Liver (tissue), 3 donors: ENCODE data around the gene HDLBP.

Experiments
- CTCF ChIP-seq: fragments of 150-350 bp; IDR thresholded peaks from 2 replicates; pipeline ENCODE4 v1.5.1; 2017; ENCODE audit warnings: improper control_type of control experiment, low read depth, low read length; ENCODE audit not compliant: missing input control
- REST ChIP-seq: IDR thresholded peaks from 2 replicates; pipeline ENCODE4 v1.6.1; 2016; ENCODE audit warnings: antibody characterized with exemption, mild to moderate bottlenecking
- RXRA ChIP-seq, 2 donors: IDR thresholded peaks; 2 replicates each; pipeline ENCODE4 v1.6.1; 2017 to 2018; ENCODE audit warnings: antibody characterized with exemption in 2 of 2, mild to moderate bottlenecking in 1 of 2
- SP1 ChIP-seq: IDR thresholded peaks from 2 replicates; pipeline ENCODE4 v1.6.1; 2018; ENCODE audit warnings: antibody characterized with exemption, mild to moderate bottlenecking
- TAF1 ChIP-seq: conservative IDR thresholded peaks from 2 replicates; pipeline ENCODE4 v1.6.1; 2016; ENCODE audit warnings: antibody characterized with exemption, mild to moderate bottlenecking
- YY1 ChIP-seq: IDR thresholded peaks from 2 replicates; pipeline ENCODE4 v1.6.1; 2016; ENCODE audit warnings: antibody characterized with exemption, mild to moderate bottlenecking
- donor health status: healthy.
- donor health status: healthy.

- TF ChIP-seq CTCF (no peak), SP1 (no peak), REST (no peak), RXRA (IDR thresholded peaks at IDR 0.05) (peak in 1 of 2 donors; percentile 56), TAF1 (no peak), YY1 (no peak)
Observed at GRCh38 chr2:241255542-241256167, 59.8 kb downstream of the HDLBP start.
